ENCODE results near the gene STMN1. TPM values are rescaled to one million over a fixed set of nuclear protein-coding genes. Genes with fewer than 3 reads are reported as not detected.

STMN1 gene
- total and polyA plus RNA-seq, 9 of the 15 experiments (the other 6 are each of a cell fraction or from before 2014, with no cell fraction given) = 269 to 2,153 (median 595) TPM

DNA sequence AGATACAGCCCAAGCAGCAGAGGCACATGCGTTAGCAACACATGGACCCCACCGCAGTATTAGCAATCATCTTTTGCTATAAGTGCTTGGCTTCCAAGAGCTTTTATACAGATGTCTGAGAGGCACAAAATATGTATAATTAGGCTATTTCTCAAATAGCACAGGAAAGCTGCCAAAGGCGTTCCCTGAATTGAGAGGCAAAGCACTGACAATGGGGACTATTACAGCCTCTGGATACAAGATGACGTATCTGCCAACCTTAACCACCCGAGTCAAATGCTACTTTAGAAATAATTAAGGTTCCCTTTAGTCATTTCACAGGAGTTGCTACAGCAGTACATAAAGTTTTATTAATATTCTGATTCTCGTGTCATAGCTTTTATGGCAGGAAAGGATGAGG, 6.4 kb downstream of the STMN1 start:
- BruUV-seq (replicated peaks) = no TSS peak
- WGBS (ENCODE audit: insufficient coverage, low coverage, missing lambda C conversion rate) = 94% methylated on average over 6 of the region's 6 CpGs
- FAIRE-seq (no peak), ATAC-seq (no peak), DNase-seq (ENCODE audit: extremely low read depth in 1 of 4, low spot score in 3 of 4) (no peak)
- Histone ChIP-seq H3K79me2 (ENCODE audit: control insufficient read depth, insufficient read depth, low read length) (peaks cover 49% of the 10 kb centered on the region), H3K4me3 (no peak overlapping the region), H3K36me3 (ENCODE audit: control insufficient read depth, insufficient read depth, low read length) (peaks cover 93% of the 10 kb centered on the region), H3K9me3 (replicated peaks; ENCODE audit: control insufficient read depth, insufficient read depth, low read depth, low read length) (no peaks in the 10 kb centered on the region), H3K4me2 (ENCODE audit: insufficient read depth, low read length) (no peak overlapping the region), H3K27me3 (ENCODE audit: control insufficient read depth in 2 of 2, insufficient read depth in 2 of 2, low read length in 2 of 2) (no peaks in the 10 kb centered on the region), H3K9ac (ENCODE audit: insufficient read depth in 1 of 2, low read depth in 2 of 2, low read length in 2 of 2) (no peak overlapping the region), H2AFZ (ENCODE audit: low read depth, low read length) (no peak overlapping the region), H3K27ac (ENCODE audit: extremely low read depth, low read depth, low read length) (no peak overlapping the region), H3K4me1 (replicated peaks in 1 of 2; ENCODE audit: control insufficient read depth in 2 of 2, insufficient read depth in 2 of 2, low read length in 2 of 2) (peaks cover 10 to 21% of the 10 kb centered on the region in 2 experiments), H4K20me1 (replicated peaks; ENCODE audit: control insufficient read depth, insufficient read depth, low read length) (peaks cover 30% of the 10 kb centered on the region), H3K9me1 (ENCODE audit: control insufficient read depth, insufficient read depth, low read length) (peaks cover 9% of the 10 kb centered on the region)
- TF ChIP-seq ZNF668 (CRISPR knock-in tag; IDR thresholded peaks at IDR 0.05) (no peak), PURB (CRISPR knock-in tag; IDR thresholded peaks at IDR 0.05; ENCODE audit: low read depth) (no peak), KAT8 (IDR thresholded peaks at IDR 0.05; ENCODE audit: low read depth) (no peak), HMG20B (CRISPR knock-in tag; IDR thresholded peaks at IDR 0.05) (no peak), FOS (IDR thresholded peaks at IDR 0.05; ENCODE audit: extremely low read depth, insufficient read length) (no peak), TSC22D4 (tag; IDR thresholded peaks at IDR 0.05) (no peak)
- intact Hi-C loops (cut with micrococcal nuclease) = loop anchor here (5.0 kb wide), 1 partner anchor 248 kb away; no protein-coding TSS in a partner anchor
- ChIA-PET CTCF (ENCODE audit: low intra/inter-chr PET ratio) (no interaction called here), POLR2A (interaction anchor here (0.7 to 1.4 kb wide), 4 partner anchors 15 to 94 kb away, joined by 3 read pairs; no protein-coding TSS in a partner anchor)
- in situ Hi-C loops (cut with MboI) = loop anchor here (5.0 kb wide), 2 partner anchors 98 to 248 kb away; partner anchors contain the start of gene PAFAH2
